ENCODE results near the gene KCNMA1.

KCNMA1 gene

DNA sequence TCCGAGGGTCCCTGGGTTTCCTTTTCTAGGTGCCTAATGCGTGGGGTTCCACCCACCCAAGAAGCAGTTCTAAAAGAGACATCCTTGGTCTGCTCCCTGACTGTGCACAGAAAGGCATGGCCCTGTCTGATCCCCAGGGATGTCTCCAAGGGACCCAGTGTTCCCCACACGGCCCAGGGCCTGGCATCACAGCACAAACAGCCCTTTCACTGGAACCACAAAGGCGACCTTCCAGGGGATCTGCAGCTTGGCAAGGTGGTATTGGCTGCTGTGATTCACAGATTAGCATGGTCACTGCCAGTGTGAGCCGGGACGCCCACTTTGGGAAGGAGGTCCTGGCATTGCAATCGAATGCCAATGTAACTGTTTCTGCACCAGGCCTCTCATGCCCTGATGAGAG lies 6.4 kb downstream of the KCNMA1 start:
- no peak for DNase-seq

DNA sequence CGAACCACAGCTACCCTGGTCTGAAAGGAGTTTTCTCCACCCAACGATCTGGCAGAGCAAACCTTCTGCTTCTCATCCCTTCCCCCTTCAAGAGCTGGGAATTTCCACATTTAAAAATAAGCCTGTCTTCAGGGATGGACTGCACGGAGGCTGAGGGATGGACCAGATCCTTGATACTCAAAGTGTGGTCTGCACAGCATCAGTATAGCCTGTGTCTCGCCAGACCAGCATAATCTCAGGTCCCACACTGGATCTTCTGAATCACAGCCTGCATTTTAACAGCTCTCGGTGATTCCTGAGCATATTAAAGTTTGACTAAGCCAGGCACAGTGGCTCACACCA lies 7.1 kb downstream of the KCNMA1 start:
- DNase-seq = no peak

DNA sequence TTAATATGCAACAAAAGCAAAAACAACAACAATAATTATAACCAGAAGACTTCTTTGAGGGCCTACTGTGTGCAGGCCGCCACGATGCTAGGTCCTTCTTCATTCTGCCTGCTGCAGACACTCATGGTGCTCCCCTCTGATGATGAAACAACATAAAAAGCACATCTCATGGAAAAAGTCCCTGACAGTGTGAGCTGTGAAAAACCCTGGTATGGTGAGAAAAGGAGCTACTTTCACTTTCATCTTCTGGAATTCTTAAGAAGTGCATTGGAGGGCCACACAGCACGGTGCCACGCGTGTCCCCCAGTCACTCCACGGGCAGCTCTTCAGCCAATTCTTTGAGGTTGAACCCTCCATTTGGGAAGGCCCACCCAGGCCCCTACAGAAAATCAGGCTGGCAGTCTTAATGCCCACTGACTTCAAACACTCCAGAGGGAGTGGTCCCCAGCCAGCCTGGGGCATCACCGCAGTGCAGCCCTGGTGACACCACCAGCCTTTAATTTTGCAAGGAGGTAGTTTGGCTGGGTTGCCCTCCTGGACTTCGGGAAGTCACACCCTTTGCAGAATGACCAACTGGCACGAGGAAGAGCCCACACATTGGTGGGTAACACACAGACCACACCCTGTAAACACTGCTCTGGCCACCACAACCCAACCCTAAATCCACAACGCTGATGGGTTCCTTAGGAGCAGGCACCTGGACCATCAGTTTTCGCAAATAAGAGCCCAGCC lies 7.7 kb downstream of the KCNMA1 start:
- DNase-seq = no peak

DNA sequence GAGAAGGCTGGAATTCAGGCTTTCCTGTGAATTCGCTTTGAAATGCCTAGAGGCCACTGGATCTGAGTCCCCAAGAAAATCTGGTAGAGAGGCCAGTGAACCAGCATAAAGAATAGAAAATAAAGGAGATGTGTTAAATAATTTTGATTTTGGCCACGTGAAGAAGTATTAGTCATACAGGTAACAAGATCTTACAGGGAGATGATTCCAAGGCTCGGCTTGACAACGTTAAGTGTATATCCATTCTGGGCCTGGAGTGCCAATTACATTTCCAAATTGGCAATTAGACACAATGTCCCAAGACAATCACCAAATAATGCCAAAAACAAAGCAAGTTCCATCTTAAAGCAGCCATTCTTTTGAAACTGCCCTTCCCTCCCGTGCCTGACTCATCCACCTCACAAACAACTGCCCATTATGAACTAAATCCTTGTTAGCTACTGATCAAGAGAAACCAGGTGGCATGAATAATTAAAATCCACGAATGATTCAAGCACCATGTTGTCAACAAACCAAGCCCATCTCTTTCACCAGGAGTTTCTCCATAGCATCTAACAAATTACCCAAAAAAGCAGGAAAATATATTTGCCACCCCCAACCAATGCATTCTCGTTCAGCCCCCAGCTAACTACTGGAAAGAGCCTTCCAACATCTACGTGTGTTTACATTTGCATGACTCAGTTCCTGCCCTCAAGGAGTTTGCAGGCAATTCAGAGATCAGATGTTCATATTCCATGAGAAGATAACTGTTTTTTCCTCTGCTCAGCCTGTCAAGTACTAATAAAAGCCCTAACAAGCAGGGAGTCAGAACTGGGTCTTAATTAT lies 8.5 kb downstream of the KCNMA1 start:
- peak; percentile 53 for DNase-seq

DNA sequence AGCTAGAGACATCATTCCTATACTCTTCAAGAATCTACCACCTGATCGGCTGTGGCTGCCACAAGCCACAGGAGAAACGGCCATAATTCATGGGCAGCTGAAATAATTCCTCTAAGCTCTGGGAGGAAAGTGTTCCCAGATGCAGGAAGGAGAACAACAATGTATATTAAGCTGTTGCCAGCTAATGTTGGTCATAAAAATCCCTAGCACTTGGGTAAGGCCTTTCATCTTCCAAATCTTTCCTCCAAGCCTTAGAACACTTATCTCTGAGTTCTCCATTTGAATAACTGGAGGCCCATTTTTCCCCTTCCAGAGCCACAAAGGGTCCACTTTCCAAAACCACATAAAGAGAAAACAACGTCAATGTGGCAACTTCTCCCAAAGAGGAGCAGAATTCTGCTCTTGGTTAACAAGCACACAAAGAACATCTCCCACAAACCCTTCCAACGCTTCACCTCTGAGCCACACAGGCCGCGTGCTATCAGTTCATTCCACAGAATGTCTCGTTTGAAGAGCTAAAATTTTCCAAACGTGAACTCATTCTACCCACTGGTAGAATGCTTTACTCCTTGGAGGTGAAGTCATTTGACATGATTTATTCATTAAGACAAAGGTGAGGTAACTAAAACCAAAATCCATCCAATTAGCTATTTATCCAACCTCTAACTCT lies 11.2 kb downstream of the KCNMA1 start:
- peak; percentile 65 for DNase-seq

DNA sequence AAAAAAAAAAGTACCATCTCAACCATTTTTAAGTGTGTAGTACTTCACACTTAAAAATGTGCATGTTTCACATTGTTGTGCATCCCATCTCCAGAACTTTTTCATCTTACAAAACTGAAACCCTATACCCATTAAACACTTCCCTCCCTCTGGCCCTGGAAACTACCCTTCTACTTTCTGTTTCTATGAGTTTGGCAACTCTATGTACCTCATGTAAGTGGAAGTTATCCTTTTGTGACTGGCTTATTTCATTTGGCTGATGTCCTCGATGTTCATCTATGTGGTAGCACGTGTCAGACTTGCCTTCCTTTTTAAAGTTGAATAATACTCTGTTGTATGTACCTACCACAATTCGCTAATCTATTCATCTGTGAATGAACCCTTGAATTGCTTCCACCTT lies 12.2 kb downstream of the KCNMA1 start:
- DNase-seq = no peak

DNA sequence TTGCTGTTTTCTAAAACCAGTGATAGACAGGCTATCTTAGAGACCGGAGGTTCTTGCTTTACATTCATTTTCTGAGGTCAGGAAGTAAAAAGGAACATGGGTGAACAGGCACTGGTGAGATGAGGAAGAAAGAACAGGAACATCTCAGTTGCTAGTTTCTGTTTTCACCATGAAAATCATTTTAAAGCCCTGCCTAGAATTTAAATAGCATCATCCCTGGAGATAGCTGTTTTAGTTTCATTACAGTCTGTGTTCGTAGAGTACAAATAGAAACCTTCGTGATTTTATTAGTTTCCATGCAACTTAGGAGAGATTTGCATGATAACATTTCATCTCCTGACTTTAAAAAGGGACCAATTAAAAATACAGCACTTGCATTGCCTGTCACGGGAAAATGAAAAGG lies 14.7 kb downstream of the KCNMA1 start:
- DNase-seq = no peak

DNA sequence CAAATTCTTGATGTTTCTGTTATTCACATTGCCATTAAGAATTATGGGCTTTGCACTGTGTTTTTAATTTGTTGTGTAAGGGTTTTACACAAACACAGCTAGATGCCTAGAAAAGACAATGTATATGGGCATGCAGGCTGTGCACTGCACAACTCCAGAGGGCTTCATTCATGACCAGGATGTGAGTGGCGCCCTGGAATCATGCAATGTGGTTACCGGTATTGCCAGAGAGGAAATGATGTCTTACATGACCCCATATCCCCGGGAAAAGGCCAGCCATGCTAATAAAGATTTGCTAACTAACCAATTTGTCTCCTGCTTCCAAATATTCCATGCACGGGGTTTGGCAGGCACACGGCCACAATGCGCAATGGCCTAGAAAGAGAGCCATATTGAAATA lies 16.9 kb downstream of the KCNMA1 start:
- no peak for DNase-seq

DNA sequence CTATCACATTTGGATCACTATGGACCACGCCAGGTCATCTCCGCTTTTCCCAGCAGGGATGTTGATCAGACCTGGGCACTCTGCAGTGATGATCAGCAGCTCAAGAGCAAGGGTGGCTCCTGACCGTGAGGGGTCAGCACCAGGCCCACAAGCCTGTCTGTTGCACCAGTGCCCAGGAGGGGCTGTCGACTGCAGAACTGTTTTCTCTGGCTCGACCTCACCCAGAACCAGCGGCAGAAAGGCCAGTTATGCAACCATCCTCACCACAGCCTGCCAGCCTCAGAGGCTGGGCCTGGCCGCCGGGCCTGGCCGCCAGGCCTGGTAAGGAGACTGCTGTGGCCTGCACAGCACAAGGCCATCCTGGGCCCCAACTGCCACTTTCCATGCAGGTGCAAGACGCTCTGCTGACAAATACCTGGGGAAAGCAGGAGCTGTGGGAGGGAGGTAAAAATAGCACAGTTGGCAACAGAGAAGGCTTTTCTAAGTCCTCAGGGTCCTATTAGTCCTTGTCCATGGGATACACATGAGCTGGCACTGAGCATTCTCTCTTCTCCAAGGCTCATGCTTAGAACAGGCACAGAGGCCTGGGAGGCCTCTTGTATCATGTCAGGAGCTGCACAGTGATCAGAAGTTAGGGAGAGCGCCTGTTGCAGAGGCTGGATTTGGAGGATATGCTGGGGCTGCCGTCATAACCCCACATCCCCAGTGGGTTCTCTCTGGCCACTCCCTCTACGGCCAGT lies 17.5 kb downstream of the KCNMA1 start:
- DNase-seq = no peak

DNA sequence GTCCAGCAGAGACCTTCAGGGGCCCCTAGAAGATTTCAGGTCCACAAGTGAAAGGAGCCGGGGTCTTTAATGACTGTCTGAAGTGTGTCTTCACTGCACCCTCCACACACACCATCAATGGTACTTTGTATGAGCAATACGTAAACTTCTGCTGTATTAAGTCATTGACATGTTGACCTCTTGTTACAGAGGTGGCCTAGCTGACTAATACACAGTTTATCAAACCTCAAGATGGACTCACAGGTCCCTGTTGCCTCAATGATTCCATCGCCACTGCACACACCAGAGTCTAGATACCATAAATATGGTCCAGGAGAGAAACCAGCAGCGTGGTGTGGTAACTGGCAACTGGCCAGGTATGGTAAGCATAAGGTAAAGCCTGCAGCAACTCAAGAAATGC lies 19.5 kb downstream of the KCNMA1 start:
- DNase-seq = no peak

DNA sequence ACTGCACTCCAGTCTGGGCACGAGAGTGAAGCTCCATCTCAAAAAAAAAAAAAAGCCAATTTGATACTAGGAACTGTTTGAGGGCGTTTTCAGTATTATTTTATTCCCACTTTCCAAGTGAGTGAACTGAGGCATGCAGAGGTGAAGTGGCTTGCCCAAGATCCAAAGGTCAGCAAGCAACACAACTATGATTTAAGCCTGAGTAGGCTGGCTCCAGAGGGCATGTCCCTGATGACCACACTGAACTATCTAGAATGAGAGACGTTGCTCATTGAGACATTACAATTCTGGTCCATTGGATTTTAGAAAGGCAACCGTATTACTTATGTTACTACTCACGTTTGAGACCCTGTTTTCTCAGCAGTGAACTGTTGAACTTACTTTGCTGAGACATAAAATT lies 20.8 kb downstream of the KCNMA1 start:
- DNase-seq = no peak

DNA sequence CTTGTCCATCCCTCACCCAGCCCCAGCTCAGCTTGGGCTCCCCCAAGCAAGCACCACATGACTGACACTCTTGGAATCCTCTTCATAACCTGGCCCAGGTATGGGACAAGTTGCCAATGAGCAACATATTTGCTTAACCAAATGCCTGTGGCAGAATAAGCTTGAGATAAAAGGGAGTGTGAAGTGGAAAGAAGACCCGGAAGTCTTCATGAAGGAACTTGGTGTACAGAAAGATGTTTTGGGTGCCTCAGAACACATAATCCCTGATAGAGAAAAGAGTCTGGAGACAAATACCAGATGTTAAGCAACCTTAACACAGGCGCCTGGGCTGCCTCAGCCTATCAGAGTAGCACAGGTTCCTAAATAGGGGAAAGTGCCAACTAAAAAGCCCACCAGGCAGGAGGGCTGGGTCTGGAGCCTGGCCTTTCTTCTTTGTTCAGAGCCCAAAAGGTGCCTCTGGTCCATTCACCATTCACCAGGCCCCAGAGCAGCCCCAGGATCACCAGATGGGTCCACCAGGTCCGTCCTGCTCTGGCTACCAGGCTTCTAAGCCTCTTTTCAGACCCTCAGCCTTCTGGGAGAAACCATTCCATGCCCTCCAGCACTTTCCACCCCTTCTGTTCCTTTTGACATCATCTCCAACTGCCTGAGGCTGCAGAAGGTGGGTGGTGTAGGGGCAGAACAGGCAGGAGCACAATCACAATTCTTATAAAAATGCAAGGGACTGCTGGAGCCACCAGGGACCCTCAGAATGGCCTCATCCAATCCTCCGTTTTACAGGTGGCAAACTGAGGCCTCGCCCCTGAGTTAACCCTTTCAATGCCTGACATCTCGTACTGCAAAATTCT lies 22.6 kb downstream of the KCNMA1 start:
- no peak for DNase-seq

DNA sequence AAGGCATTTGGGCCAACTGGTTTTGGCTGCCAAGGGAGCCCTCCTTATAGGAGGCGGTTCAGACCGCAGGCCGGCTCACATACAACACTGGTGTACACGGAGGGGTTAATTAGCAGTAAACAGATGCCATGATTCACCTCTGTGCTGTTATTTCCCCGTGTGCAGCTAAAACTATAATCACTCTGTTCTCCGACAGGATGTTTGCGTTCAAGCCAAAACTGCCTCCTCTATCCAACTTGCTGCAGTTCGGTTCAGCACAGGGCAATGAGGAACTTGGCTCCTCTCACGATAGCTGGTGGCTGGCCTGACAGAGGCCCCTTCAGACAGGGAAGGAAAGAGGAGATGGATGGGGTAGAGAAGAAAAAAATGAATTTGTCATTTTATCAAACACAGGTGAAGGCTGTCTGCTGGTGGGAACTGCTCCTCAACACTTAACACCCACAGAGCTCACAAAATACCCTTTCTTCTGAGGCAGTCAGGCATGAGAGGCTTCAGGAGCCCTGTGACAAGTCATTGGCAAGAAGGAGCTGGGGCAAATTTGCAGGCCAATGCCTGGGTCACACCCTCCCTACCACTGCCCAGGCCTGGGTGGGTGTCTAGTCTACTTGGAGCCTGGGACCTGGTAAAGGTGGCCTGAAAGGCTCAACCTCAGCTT lies 24.0 kb downstream of the KCNMA1 start:
- DNase-seq = no peak

DNA sequence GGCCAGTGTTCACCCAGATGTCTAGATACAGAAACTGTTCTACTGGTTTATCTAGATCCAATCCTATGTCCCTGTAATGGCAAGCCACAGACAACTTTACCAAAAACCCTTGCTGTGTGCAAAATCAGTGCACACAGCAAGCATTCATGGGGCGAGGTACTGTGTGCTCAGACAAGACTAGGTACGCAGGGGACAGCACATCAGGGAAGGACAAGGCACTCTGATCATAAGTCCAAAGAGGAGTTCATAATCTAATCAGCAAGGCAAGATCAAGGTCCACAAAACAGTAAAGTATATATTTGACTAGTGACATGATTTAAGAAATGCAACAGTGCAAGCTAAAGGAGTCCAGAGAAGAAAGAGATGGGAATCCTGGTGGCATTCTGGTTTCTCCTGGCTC lies 25.9 kb downstream of the KCNMA1 start:
- no peak for DNase-seq

DNA sequence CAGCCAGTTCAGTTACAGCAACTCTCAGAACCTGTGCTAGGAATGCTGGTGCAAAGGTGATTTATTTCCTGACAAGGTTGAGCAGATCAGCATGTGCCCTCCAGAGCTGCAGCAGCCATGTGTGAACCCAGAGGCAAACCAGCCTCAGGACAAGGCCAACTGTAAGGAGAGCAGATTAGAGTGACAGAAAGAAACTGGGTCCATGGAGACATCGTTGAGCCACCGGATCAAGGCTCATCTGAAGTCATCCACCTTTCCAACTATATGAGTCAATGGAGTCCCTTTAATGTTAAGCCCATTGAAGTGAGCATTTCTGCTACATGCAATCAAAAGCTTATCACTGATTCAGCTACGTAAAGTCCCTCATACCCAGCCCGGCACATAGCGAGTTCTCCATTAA lies 26.4 kb downstream of the KCNMA1 start:
- no peak for DNase-seq

DNA sequence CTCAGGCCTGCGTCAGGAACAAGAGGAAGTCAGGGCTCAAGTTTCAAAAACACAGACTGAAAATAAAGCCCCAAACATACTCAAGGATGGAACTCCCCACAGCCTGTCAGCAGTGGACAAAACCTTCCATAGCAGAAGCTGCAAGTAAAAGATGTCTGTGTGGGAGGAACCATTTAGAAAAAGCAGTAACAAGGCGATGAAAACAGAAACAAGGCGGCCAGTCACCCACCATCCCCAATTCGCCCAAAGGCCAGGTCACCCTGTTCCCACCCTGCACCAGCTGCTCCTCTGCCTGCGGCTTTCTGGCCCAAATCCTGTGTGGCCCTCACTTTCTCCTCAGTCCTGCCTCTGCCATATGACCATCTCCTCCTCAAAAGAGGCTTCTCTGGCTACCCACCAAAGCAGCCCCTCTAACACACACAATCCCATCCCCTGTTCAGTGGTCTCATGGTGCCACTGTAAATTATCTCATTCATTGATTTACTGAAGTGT lies 27.8 kb downstream of the KCNMA1 start:
- DNase-seq = peak; percentile 25

DNA sequence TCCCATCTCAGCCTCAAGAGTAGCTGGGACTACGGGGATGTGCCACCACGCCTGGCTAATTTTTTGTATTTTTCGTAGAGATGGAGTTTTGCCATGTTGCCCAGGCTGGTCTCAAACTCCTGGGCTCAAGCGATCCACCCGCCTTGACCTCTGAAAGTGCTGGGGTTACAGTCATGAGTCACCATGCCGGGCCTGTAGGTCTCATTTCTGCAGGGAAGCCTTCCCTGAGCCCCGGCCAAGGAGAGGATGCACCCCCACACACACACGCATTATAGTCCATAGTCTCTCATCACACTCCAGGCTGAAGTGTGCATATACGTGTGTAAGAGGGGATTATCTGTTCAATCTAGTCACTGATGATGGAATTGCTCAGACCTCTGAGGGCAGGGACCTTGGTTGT lies 29.3 kb downstream of the KCNMA1 start:
- DNase-seq = no peak

DNA sequence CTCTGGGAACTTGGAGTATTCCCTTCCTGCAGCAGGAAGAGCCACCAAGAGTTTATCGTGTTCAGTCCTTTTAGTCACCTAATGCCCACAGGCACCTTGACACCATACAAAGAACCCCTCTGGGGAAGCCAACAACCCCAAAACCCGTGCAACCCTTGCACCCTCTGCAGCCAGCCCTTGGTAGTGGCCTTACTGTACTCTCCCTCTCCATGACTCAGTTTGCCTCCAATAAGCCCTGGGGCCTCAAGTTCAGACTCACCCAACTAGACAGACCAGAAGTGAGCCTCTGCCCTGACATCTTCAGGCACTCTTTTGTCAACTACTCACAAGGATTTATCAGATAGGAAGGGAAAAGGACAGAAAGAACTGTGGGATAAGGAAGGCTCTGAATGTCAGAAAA lies 30.9 kb downstream of the KCNMA1 start:
- DNase-seq = no peak

DNA sequence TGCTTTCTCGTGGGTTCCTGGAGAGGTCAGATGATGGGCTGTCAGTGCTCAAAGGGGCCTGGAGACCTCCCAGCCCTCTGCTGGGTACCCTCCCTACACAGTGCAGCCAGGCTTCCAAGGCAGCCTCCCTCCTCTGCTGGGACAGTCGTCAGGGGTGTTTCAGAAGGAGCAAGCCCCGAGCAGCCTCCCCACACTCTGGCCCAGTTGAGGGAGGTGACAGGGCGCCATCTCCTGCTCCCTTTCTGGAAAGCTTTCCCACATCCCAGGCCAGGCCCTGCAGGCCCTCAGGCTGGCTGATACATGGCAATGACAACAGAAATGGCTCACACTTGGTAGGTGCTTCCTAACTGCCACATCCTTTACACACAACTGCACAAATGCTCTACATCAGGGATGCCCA lies 32.1 kb downstream of the KCNMA1 start:
- peak; percentile 45 for DNase-seq

DNA sequence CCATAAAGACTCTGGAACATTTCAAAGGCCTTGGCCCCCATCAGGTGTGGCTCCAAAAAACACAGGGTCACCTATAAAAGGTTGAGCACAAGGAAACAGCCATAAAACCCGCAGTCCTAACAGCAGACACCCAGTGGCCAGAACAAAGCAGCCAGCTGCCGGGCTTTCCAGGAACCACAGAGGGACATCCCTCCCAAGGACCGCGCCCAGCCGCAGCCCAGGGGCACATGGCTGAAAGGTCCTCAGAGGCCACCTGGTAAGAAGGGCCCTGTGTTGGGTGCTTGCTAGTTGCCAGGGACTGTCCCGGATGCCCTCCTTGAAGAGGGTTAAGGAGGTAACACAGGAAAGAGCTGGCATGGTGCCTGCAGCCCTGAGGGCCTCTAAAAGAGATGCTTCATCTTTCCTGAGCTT lies 32.7 kb downstream of the KCNMA1 start:
- DNase-seq = no peak

DNA sequence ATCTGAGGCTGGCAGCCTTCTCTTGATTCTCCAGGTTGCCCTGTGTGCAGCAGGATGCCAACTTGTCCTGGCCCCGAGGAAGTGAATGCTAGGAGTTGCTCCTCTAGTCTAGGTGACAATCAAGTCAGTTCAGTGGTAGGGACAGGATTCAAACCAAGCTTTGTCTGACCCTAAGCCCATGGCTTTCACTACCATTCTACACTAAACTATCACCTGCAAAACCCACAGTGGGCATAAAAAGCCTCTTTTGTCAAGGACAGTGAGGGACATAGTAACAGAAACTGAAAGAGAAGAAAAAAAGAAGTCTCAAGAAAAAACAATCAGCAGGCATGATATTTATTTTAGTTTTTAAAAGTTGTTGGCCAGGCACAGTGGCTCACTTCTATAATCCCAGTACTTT lies 33.5 kb downstream of the KCNMA1 start:
- DNase-seq = no peak

DNA sequence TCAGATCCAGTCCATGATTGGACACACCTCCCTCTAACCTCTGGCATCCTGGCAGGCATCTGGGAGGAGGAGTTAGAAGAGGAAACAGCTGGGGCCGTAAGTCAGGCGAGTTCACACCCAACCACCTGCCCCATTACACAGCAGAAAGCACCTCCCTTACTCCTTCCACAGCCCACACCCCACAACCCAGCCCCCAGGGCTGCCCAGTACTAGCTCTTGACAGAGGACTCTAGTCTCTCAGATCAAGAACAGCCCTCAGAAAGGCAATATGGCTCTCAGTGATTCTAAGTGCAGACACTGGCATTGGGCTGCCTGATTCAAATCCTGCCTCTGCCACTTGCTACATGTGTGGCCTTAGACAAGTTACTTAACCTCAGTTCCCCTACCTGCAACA lies 34.1 kb downstream of the KCNMA1 start:
- no peak for DNase-seq
